K562 (cell line): Measurements from ENCODE around the gene USP4. TPM values are rescaled to one million over a fixed set of nuclear protein-coding genes. Genes with fewer than 3 reads are reported as not detected.

Experiments used
- ATAC-seq: fragments of 200-7000 bp; cut with Tn5 transposase; 3 replicates; pipeline ENCODE4 v1.9.1; 2020; ENCODE audit warnings: moderate library complexity
- BruUV-seq: library from RNA; stranded (reverse); fragments of 400-500 nt; replicated peaks from 2 replicates; lab custom pipeline; 2021; lab: Mats Ljungman, UMichigan
- CTCF ChIA-PET: fragments of 300-600 bp; formaldehyde crosslinking; extraction: SDS; loops from one replicate; lab custom pipeline; 2021; ENCODE audit warnings: low intra/inter-chr PET ratio; lab: Yijun Ruan, JAX
- POLR2A ChIA-PET: fragments of 300-600, 350-650 bp; sonication (Branson Sonifier 250); formaldehyde crosslinking; extraction: SDS; loops from one replicate; lab custom pipeline; 2021; ENCODE audit warnings: antibody characterized with exemption, inconsistent platforms; lab: Yijun Ruan, JAX
- DNase-seq, 4 experiments: peaks; one replicate each; pipeline versions ENCODE4 v3.0.0 to v3.0.0-alpha.2; 2011 to 2018; ENCODE audit warnings: low spot score in 3 of 4, mixed read lengths in 3 of 4; ENCODE audit errors: extremely low read depth in 1 of 4
- FAIRE-seq: peaks from 2 replicates; lab custom pipeline; 2011; peaks lifted over from hg19 to GRCh38; lab: Jason Lieb, UNC
- H2AFZ ChIP-seq: 2 replicates; pipeline ENCODE4 v1.6.0; 2011; ENCODE audit warnings: low read depth, low read length, control low read depth, inconsistent platforms
- H3K27ac ChIP-seq: fragments of 200-600 bp; 3 replicates; pipeline ENCODE4 v1.8.0; 2011; ENCODE audit warnings: low read depth, mild to moderate bottlenecking, control low read depth, inconsistent platforms, low read length, moderate library complexity, mixed read lengths; ENCODE audit errors: extremely low read depth
- H3K27me3 ChIP-seq, 2 experiments: fragments of 300-600 bp in 1 of 2; 2 replicates in 1 of 2; 3 replicates in 1 of 2; pipeline versions ENCODE4 v1.6.0 to v1.8.0; 2011; ENCODE audit warnings: inconsistent platforms in 2 of 2, low read length in 2 of 2, mild to moderate bottlenecking in 1 of 2, mixed read lengths in 1 of 2, moderate library complexity in 1 of 2; ENCODE audit not compliant: control insufficient read depth in 2 of 2, insufficient read depth in 2 of 2
- H3K36me3 ChIP-seq: fragments of 300-600 bp; 3 replicates; pipeline ENCODE4 v1.8.0; 2011; ENCODE audit warnings: mild to moderate bottlenecking, low read length, inconsistent platforms; ENCODE audit not compliant: control insufficient read depth, insufficient read depth
- H3K4me1 ChIP-seq, 2 experiments: fragments of 200-600 bp in 1 of 2; replicated peaks in 1 of 2; 2 replicates in 1 of 2; 3 replicates in 1 of 2; pipeline versions ENCODE4 v1.5.1 to v1.8.0; 2011; ENCODE audit warnings: inconsistent platforms in 2 of 2, low read length in 2 of 2, mild to moderate bottlenecking in 1 of 2, mixed read lengths in 1 of 2, moderate library complexity in 1 of 2; ENCODE audit not compliant: control insufficient read depth in 2 of 2, insufficient read depth in 2 of 2
- H3K4me2 ChIP-seq: 2 replicates; pipeline ENCODE4 v1.6.1; 2011; ENCODE audit warnings: low read length, control low read depth, inconsistent platforms, mixed read lengths; ENCODE audit not compliant: insufficient read depth
- H3K4me3 ChIP-seq: fragments of 200-600 bp; sonication (generic), shearing (Covaris generic); 2 replicates; pipeline ENCODE4 v1.5.1; 2016; ENCODE audit warnings: control low read depth, inconsistent platforms
- H3K79me2 ChIP-seq: fragments of 200-600 bp; 3 replicates; pipeline ENCODE4 v1.8.0; 2011; ENCODE audit warnings: low read length, inconsistent platforms; ENCODE audit not compliant: control insufficient read depth, insufficient read depth
- H3K9ac ChIP-seq, 2 experiments: 2 replicates each; pipeline versions ENCODE4 v1.6.0 to v1.6.1; 2011; ENCODE audit warnings: low read depth in 2 of 2, low read length in 2 of 2, control low read depth in 1 of 2, inconsistent platforms in 1 of 2, mild to moderate bottlenecking in 1 of 2, mixed read lengths in 1 of 2; ENCODE audit not compliant: insufficient read depth in 1 of 2
- H3K9me1 ChIP-seq: one replicate; pipeline ENCODE4 v1.6.0; 2011; ENCODE audit warnings: inconsistent platforms, mild to moderate bottlenecking, low read length, moderate library complexity; ENCODE audit not compliant: control insufficient read depth, insufficient read depth
- H3K9me3 ChIP-seq: replicated peaks from 2 replicates; pipeline ENCODE4 v1.5.1; 2011; ENCODE audit warnings: low read depth, low read length, inconsistent platforms; ENCODE audit not compliant: control insufficient read depth, insufficient read depth
- H4K20me1 ChIP-seq: replicated peaks from 2 replicates; pipeline ENCODE4 v1.6.1; 2011; ENCODE audit warnings: low read length, inconsistent platforms, mixed read lengths; ENCODE audit not compliant: control insufficient read depth, insufficient read depth
- CBX1 ChIP-seq: sonication (generic); IDR thresholded peaks from 2 replicates; pipeline ENCODE4 v1.6.1; 2016; ENCODE audit warnings: antibody characterized with exemption, low read depth, mild to moderate bottlenecking
- CBX3 ChIP-seq, 2 experiments: IDR thresholded peaks; 1 replicate in 1 of 2; 2 replicates in 1 of 2; pipeline ENCODE4 v1.6.1; 2012; ENCODE audit warnings: inconsistent platforms in 2 of 2, low read length in 2 of 2, borderline replicate concordance in 1 of 2, control low read depth in 1 of 2
- CREB1 ChIP-seq, 2 experiments: sonication (generic) in 1 of 2; formaldehyde crosslinking in 1 of 2; IDR thresholded peaks; 2 replicates each; pipeline versions ENCODE4 v1.6.1 to v1.8.0; 2012 to 2022; ENCODE audit warnings: inconsistent platforms in 1 of 2, mild to moderate bottlenecking in 1 of 2, missing genetic modification reagents in 1 of 2, moderate library complexity in 1 of 2
- FOXJ2 ChIP-seq: fragments of 200-800 bp; sonication (Bioruptor generic); IDR thresholded peaks from 2 replicates; pipeline ENCODE4 v1.6.1; 2016; ENCODE audit warnings: missing genetic modification characterization, missing compliant biosample characterization
- HDAC8 ChIP-seq: fragments of 450-650 bp; IDR thresholded peaks from 2 replicates; pipeline ENCODE4 v1.6.1; 2016; ENCODE audit warnings: mild to moderate bottlenecking, missing genetic modification characterization, moderate library complexity, missing compliant biosample characterization
- HINFP ChIP-seq: fragments of 450-650 bp; conservative IDR thresholded peaks from 2 replicates; pipeline ENCODE4 v1.6.1; 2016; ENCODE audit warnings: missing genetic modification characterization, low read depth, mild to moderate bottlenecking, control low read depth, missing compliant biosample characterization
- KDM5B ChIP-seq: fragments of 200-600 bp; sonication (generic); IDR thresholded peaks from 2 replicates; pipeline ENCODE4 v1.6.1; 2012; ENCODE audit warnings: low read depth, mild to moderate bottlenecking, moderate library complexity, low read length, control low read depth, inconsistent platforms; ENCODE audit not compliant: insufficient replicate concordance
- MNT ChIP-seq, 2 experiments: fragments of 450-650 bp; conservative IDR thresholded peaks; 2 replicates each; pipeline ENCODE4 v1.6.1; 2017; ENCODE audit warnings: mild to moderate bottlenecking in 2 of 2, moderate library complexity in 2 of 2
- NCOA4 ChIP-seq: fragments of 450-650 bp; IDR thresholded peaks from 2 replicates; pipeline ENCODE4 v1.6.1; 2018; ENCODE audit warnings: mild to moderate bottlenecking; ENCODE audit not compliant: partially characterized antibody
- PCBP1 ChIP-seq: fragments of 200-400 bp; formaldehyde crosslinking; IDR thresholded peaks from 2 replicates; pipeline ENCODE4 v1.6.1; 2018; ENCODE audit warnings: mild to moderate bottlenecking, low read depth, low read length; ENCODE audit not compliant: poor library complexity, severe bottlenecking
- PTRF ChIP-seq: fragments of 450-650 bp; IDR thresholded peaks from 2 replicates; pipeline ENCODE4 v1.6.1; 2016; ENCODE audit warnings: mild to moderate bottlenecking, missing genetic modification characterization, missing compliant biosample characterization
- RBM14 ChIP-seq: fragments of 200-400 bp; formaldehyde crosslinking; IDR thresholded peaks from 2 replicates; pipeline ENCODE4 v1.6.1; 2018; ENCODE audit warnings: low read depth, mild to moderate bottlenecking, low read length, moderate library complexity, borderline replicate concordance; ENCODE audit not compliant: insufficient read depth
- TCF3 ChIP-seq: sonication (generic); formaldehyde crosslinking; IDR thresholded peaks from 2 replicates; pipeline ENCODE4 v1.4.0; 2020; ENCODE audit warnings: mild to moderate bottlenecking, missing genetic modification reagents
- ZFX ChIP-seq: sonication (generic); formaldehyde crosslinking; IDR thresholded peaks from 2 replicates; pipeline ENCODE4 v1.8.0; 2022; ENCODE audit warnings: mild to moderate bottlenecking, missing genetic modification reagents, moderate library complexity
- ZNF121 ChIP-seq: sonication (generic); formaldehyde crosslinking; conservative IDR thresholded peaks from 2 replicates; pipeline ENCODE4 v1.8.0; 2022; ENCODE audit warnings: missing genetic modification reagents
- ZNF224 ChIP-seq: sonication (generic); formaldehyde crosslinking; IDR thresholded peaks from 2 replicates; pipeline ENCODE4 v1.8.0; 2022; ENCODE audit warnings: mild to moderate bottlenecking, missing genetic modification reagents
- ZNF253 ChIP-seq: fragments of 250-450 bp; sonication (Bioruptor Pico); conservative IDR thresholded peaks from 2 replicates; pipeline ENCODE4 v1.6.1; 2021; ENCODE audit warnings: mild to moderate bottlenecking
- ZNF561 ChIP-seq: fragments of 450-650 bp; formaldehyde crosslinking; conservative IDR thresholded peaks from 2 replicates; pipeline ENCODE4 v1.4.0; 2020; ENCODE audit warnings: mild to moderate bottlenecking, moderate library complexity
- ZNF57 ChIP-seq: fragments of 450-650 bp; formaldehyde crosslinking; IDR thresholded peaks from 2 replicates; pipeline ENCODE4 v1.4.0; 2020; ENCODE audit warnings: mild to moderate bottlenecking, moderate library complexity
- ZNF696 ChIP-seq: fragments of 250-450 bp; sonication (Bioruptor Pico); conservative IDR thresholded peaks from 2 replicates; pipeline ENCODE4 v1.4.0; 2020; ENCODE audit warnings: mild to moderate bottlenecking, moderate library complexity
- in situ Hi-C: fragments of 300-500 bp; cut with MboI; formaldehyde crosslinking; loops from 4 replicates; pipeline ENCODE4 v1.15.0; 2018; ENCODE audit warnings: inconsistent platforms, mixed read lengths
- intact Hi-C: fragments of 100-400 bp; cut with micrococcal nuclease; formaldehyde crosslinking; loops from 2 replicates; pipeline ENCODE4 v1.14.2; 2022
- polyA plus RNA-seq, 8 experiments: library from polyadenylated mRNA; depleted of rRNA in 4 of 8; stranded (reverse) in 5 of 8; unstranded in 3 of 8; fragments of >200 nt; fragmentation: Nextera tagmentation in 2 of 8; fragmentation: Illumina TruSeq in 1 of 8; extraction: Ambion mirVana in 2 of 8; extraction: Trizol in 1 of 8; gene quantifications; 2 replicates each; pipeline versions ENCODE4 v1.2.1 to v1.2.3, GENCODE V29; 2011 to 2014; ENCODE audit warnings: inconsistent platforms in 1 of 8, missing spikeins in 1 of 8
- total RNA-seq, 7 experiments: library from RNA; depleted of rRNA in 6 of 7; stranded (reverse); fragments of >200 nt in 6 of 7; fragmentation: Illumina TruSeq in 2 of 7; extraction: Trizol in 2 of 7; gene quantifications; 2 replicates each; pipeline versions ENCODE4 v1.2.1 to v1.2.3, GENCODE V29; 2011 to 2021; ENCODE audit warnings: low replicate concordance in 1 of 7

The USP4 gene
- total and polyA plus RNA-seq, 9 of the 15 experiments (the other 6 are each of a cell fraction or from before 2014, with no cell fraction given), result 11.8 to 40.4 (median 22.9) TPM

GRCh38 chr3:49371946-49372345, 32.1 kb upstream of the USP4 start:
- no peak for FAIRE-seq
- Histone ChIP-seq H3K9ac (no peak overlapping the region), H3K9me1 (no peaks in the 10 kb centered on the region), H3K27ac (no peak overlapping the region), H4K20me1 (peaks cover 5% of the 10 kb centered on the region; the same call in 1 of the 2 replicates), H3K79me2 (peaks cover 43% of the 10 kb centered on the region), H3K27me3 (no peaks in the 10 kb centered on the region), H3K4me2 (no peak overlapping the region), H3K4me1 (no peaks in the 10 kb centered on the region), H3K36me3 (peaks cover 64% of the 10 kb centered on the region), H3K9me3 (no peaks in the 10 kb centered on the region), H3K4me3 (no peak overlapping the region), H2AFZ (no peak overlapping the region)
- POLR2A ChIA-PET, result no interaction called here
- no TSS peak for BruUV-seq
- in situ Hi-C loops, result no loop called here
- intact Hi-C loops, result no loop called here
- CTCF ChIA-PET, result no interaction called here
- no peak for TF ChIP-seq CBX3 (IDR thresholded peaks at IDR 0.05; ENCODE audit: borderline replicate concordance in 1 of 2, low read length in 2 of 2)
- no peak for TF ChIP-seq PCBP1
- no peak for TF ChIP-seq RBM14
- no peak for TF ChIP-seq KDM5B
- TF ChIP-seq PTRF (tag), result no peak
- TF ChIP-seq TCF3 (CRISPR knock-in tag), result no peak
- TF ChIP-seq FOXJ2, result no peak
- no peak for TF ChIP-seq HDAC8 (tag)
- no peak for TF ChIP-seq NCOA4
- TF ChIP-seq ZNF57, result no peak
- TF ChIP-seq ZNF696, result no peak
- no peak for TF ChIP-seq HINFP (tag)
- TF ChIP-seq ZNF121 (CRISPR knock-in tag), result no peak
- TF ChIP-seq CREB1 (IDR thresholded peaks at IDR 0.05), result no peak
- TF ChIP-seq CREB1 (CRISPR knock-in tag; IDR thresholded peaks at IDR 0.05), result no peak
- TF ChIP-seq ZNF253, result no peak
- no peak for TF ChIP-seq ZFX (CRISPR knock-in tag)
- no peak for TF ChIP-seq ZNF224 (CRISPR knock-in tag)
- no peak for TF ChIP-seq ZNF561
- no peak for TF ChIP-seq MNT (conservative IDR thresholded peaks at IDR 0.05)
- TF ChIP-seq CBX1, result no peak
- no peak for ATAC-seq
- no peak for DNase-seq
